OCI-LY7 (cell line): Measurements from ENCODE around the gene BSCL2. TPM values are rescaled to one million over a fixed set of nuclear protein-coding genes. Genes with fewer than 3 reads are reported as not detected.
"Not testable (repeated sequence)": the region's sequence is repeated elsewhere in the genome, so short reads cannot be mapped to it uniquely, and the experiment has no call there.

Experiments
- BruUV-seq: library from RNA; stranded (reverse); fragments of 400-500 nt; replicated peaks from 2 replicates; lab custom pipeline; 2021; lab: Mats Ljungman, UMichigan
- CTCF ChIA-PET: fragments of 300-600 bp; sonication (Branson Sonifier 250); formaldehyde crosslinking; loops from one replicate; lab custom pipeline; 2022; ENCODE audit warnings: antibody characterized with exemption; ENCODE audit not compliant: unreplicated experiment; lab: Charles Lee
- POLR2A ChIA-PET: fragments of 300-600 bp; sonication (Branson Sonifier 250); formaldehyde crosslinking; loops from one replicate; lab custom pipeline; 2022; ENCODE audit warnings: antibody characterized with exemption; lab: Charles Lee
- DNase-seq: peaks from one replicate; pipeline ENCODE4 v3.0.0-alpha.2; 2015; ENCODE audit warnings: low spot score
- H2AFZ ChIP-seq: fragments of 200-600 bp; sonication (generic), shearing (Covaris generic); 2 replicates; pipeline ENCODE4 v1.6.1; 2014; ENCODE audit warnings: mild to moderate bottlenecking, antibody characterized with exemption, low read length, moderate library complexity
- H3K27ac ChIP-seq: fragments of 200-600 bp; sonication (generic); 2 replicates; pipeline ENCODE4 v1.5.1; 2014; ENCODE audit warnings: mixed run types, low read depth, mild to moderate bottlenecking, moderate library complexity, low read length, inconsistent platforms; ENCODE audit not compliant: poor library complexity, severe bottlenecking
- H3K36me3 ChIP-seq: fragments of 200-600 bp; sonication (generic); 2 replicates; pipeline ENCODE4 v1.6.1; 2014; ENCODE audit warnings: mild to moderate bottlenecking, antibody characterized with exemption, low read length, moderate library complexity, mixed read lengths; ENCODE audit not compliant: insufficient read depth
- H3K4me1 ChIP-seq: fragments of 200-600 bp; sonication (generic); 2 replicates; pipeline ENCODE4 v1.5.1; 2014; ENCODE audit warnings: mild to moderate bottlenecking, low read length; ENCODE audit not compliant: insufficient read depth, poor library complexity, severe bottlenecking
- H3K4me2 ChIP-seq: fragments of 200-600 bp; sonication (generic); 2 replicates; pipeline ENCODE4 v1.6.1; 2014; ENCODE audit warnings: mild to moderate bottlenecking, low read length
- H3K4me3 ChIP-seq: fragments of 200-600 bp; sonication (generic); 2 replicates; pipeline ENCODE4 v1.5.1; 2014; ENCODE audit warnings: mild to moderate bottlenecking, low read depth, low read length; ENCODE audit not compliant: poor library complexity, severe bottlenecking
- H3K79me2 ChIP-seq: fragments of 200-600 bp; sonication (generic); 2 replicates; pipeline ENCODE4 v1.6.1; 2016; ENCODE audit warnings: low read depth, mild to moderate bottlenecking, low read length, moderate library complexity, mixed read lengths; ENCODE audit not compliant: insufficient read depth
- H3K9me2 ChIP-seq: fragments of 200-600 bp; sonication (generic); 2 replicates; pipeline ENCODE4 v1.6.1; 2016; ENCODE audit warnings: mild to moderate bottlenecking, low read length, mixed read lengths; ENCODE audit not compliant: insufficient read depth
- H3K9me3 ChIP-seq: fragments of 200-600 bp; sonication (generic); 2 replicates; pipeline ENCODE4 v1.6.1; 2014; ENCODE audit warnings: mild to moderate bottlenecking, mixed run types, low read length, mixed read lengths
- H4K20me1 ChIP-seq: fragments of 200-600 bp; sonication (generic); 2 replicates; pipeline ENCODE4 v1.6.1; 2014; ENCODE audit warnings: mild to moderate bottlenecking, antibody characterized with exemption, low read length, moderate library complexity, mixed read lengths; ENCODE audit not compliant: insufficient read depth
- CTCF ChIP-seq: fragments of 200-600 bp; sonication (generic); conservative IDR thresholded peaks from 2 replicates; pipeline ENCODE4 v1.5.1; 2014; ENCODE audit warnings: mild to moderate bottlenecking, antibody characterized with exemption, low read length, moderate library complexity, mixed read lengths
- EZH2phosphoT487 ChIP-seq: fragments of 200-600 bp; sonication (generic); IDR thresholded peaks from 2 replicates; pipeline ENCODE4 v1.6.1; 2018; ENCODE audit warnings: low read depth, borderline replicate concordance, mild to moderate bottlenecking, mixed run types, antibody characterized with exemption, low read length, moderate library complexity, mixed read lengths
- intact Hi-C: fragments of 100-400 bp; cut with micrococcal nuclease; formaldehyde crosslinking; loops from one replicate; pipeline ENCODE4 v1.10.0; 2022; ENCODE audit not compliant: unreplicated experiment
- total RNA-seq, 2 experiments: library from RNA; depleted of rRNA in 1 of 2; stranded (reverse); fragments of >200 nt in 1 of 2; shearing (Covaris generic) in 1 of 2; gene quantifications; 2 replicates each; pipeline ENCODE4 v1.2.3, GENCODE V29; 2014 to 2022

Gene BSCL2
- total RNA-seq, 2 experiments from 2014 or later, result 20.7 to 46.2 TPM

- no TSS peak for BruUV-seq
- Histone ChIP-seq H3K79me2 (no peaks in the 10 kb centered on the region), H3K9me2 (no peaks in the 10 kb centered on the region), H3K4me2 (no peak overlapping the region), H2AFZ (no peak overlapping the region), H3K9me3 (no peaks in the 10 kb centered on the region), H3K27ac (no peak overlapping the region), H3K4me1 (no peaks in the 10 kb centered on the region), H3K4me3 (no peak overlapping the region), H3K36me3 (peaks cover 66% of the 10 kb centered on the region), H4K20me1 (no peaks in the 10 kb centered on the region)
- intact Hi-C loops, result no loop called here
- peak; percentile 95 for TF ChIP-seq CTCF
- no peak for TF ChIP-seq EZH2phosphoT487
- DNase-seq, result peak; percentile 76
- ChIA-PET CTCF (no interaction called here), POLR2A (interaction anchor here (0.6 to 1.5 kb wide), 2 partner anchors 17 to 29 kb away, joined by 3 to 5 read pairs; partner anchors contain the start of genes C11orf98 and CSKMT)
Measured at GRCh38 chr11:62694455-62695167, 12.6 kb downstream of the BSCL2 start.

- peaks cover 65% of the 10 kb centered on the region for H3K36me3 ChIP-seq
- intact Hi-C loops, BruUV-seq, H3K9me3 ChIP-seq, H3K9me2 ChIP-seq, H3K79me2 ChIP-seq, H3K4me2 ChIP-seq, H4K20me1 ChIP-seq, H2AFZ ChIP-seq, H3K4me1 ChIP-seq, H3K27ac ChIP-seq, DNase-seq, H3K4me3 ChIP-seq, CTCF ChIA-PET: not testable (repeated sequence)
- POLR2A ChIA-PET, result interaction anchor here (0.6 to 1.0 kb wide), 2 partner anchors 13 to 28 kb away, joined by 3 read pairs; partner anchors contain the start of genes C11orf98 and CSKMT
Measured at GRCh38 chr11:62693624-62694023, 13.6 kb downstream of the BSCL2 start.

- BruUV-seq, result no TSS peak
- no peak for DNase-seq
Measured at GRCh38 chr11:62689421-62690183, 17.6 kb downstream of the BSCL2 start, which contains the start of gene LRRN4CL. Gene LRRN4CL, minus strand, starts transcription at chr11:62689530. Its CDS starts 1,022 bp downstream, at chr11:62688508.

More at GRCh38 chr11:62689421-62690183, 17.6 kb downstream of the BSCL2 start, which contains the start of gene LRRN4CL:
- no peaks in the 10 kb centered on the region for H3K4me1 ChIP-seq
- H3K9me2 ChIP-seq, result no peaks in the 10 kb centered on the region
- ChIA-PET CTCF (interaction anchor here (1.2 to 1.5 kb wide), 2 partner anchors 9 to 15 kb away, joined by 3 to 4 read pairs; no protein-coding TSS in a partner anchor), POLR2A (interaction anchor here (0.6 to 1.9 kb wide), 3 partner anchors 13 to 49 kb away, joined by 3 to 6 read pairs (median 4); partner anchors contain the start of gene HNRNPUL2)
- peaks cover 51% of the 10 kb centered on the region for H3K36me3 ChIP-seq
- intact Hi-C loops, result no loop called here
- H2AFZ ChIP-seq, result no peak within 1 kb of the TSS
- no peaks in the 10 kb centered on the region for H4K20me1 ChIP-seq
- no peak within 1 kb of the TSS for H3K4me3 ChIP-seq
- H3K4me2 ChIP-seq, result no peak within 1 kb of the TSS
- H3K27ac ChIP-seq, result no peak within 1 kb of the TSS
- H3K9me3 ChIP-seq, result no peaks in the 10 kb centered on the region
- TF ChIP-seq EZH2phosphoT487, result no peak
- no peak for TF ChIP-seq CTCF
- no peaks in the 10 kb centered on the region for H3K79me2 ChIP-seq
